ENCODE results near the gene RPUSD3. TPM values are rescaled to one million over a fixed set of nuclear protein-coding genes. Genes with fewer than 3 reads are reported as not detected.

RPUSD3 gene
- total RNA-seq, 4 donors from 2014 or later = 33.0 to 48.1 (median 45.0) TPM

GRCh38 chr3:9817436-9817835, 26.4 kb downstream of the RPUSD3 start:
- TF ChIP-seq CTCF (IDR thresholded peaks at IDR 0.05) (no peak), EP300 (IDR thresholded peaks at IDR 0.05) (no peak), POLR2A (IDR thresholded peaks at IDR 0.05; ENCODE audit: low read depth) (no peak), POLR2AphosphoS5 (IDR thresholded peaks at IDR 0.05) (no peak)
- H3K27me3 ChIP-seq = no peaks in the 10 kb centered on the region
- H3K4me3 ChIP-seq = no peak overlapping the region
- 85% methylated on average over 5 of the region's 6 CpGs for WGBS
- H3K27ac ChIP-seq (replicated peaks in 1 of 4) = no peak overlapping the region
- H3K4me1 ChIP-seq = no peaks in the 10 kb centered on the region
- intact Hi-C loops (cut with DNase I) = no loop called here
- peaks cover 0 to 59% (median 27%) of the 10 kb centered on the region in 4 donors for H3K36me3 ChIP-seq
- no peaks in the 10 kb centered on the region for H3K9me3 ChIP-seq
- DNase-seq (ENCODE audit: extremely low spot score) = no peak

- Histone ChIP-seq H3K4me3 (no peak overlapping the region), H3K36me3 (peaks cover 0 to 59% (median 27%) of the 10 kb centered on the region in 4 donors), H3K9me3 (no peaks in the 10 kb centered on the region), H3K27ac (replicated peaks in 1 of 4) (no peak overlapping the region), H3K4me1 (peaks cover 2 to 8% (median 6%) of the 10 kb centered on the region in 4 donors), H3K27me3 (no peaks in the 10 kb centered on the region)
- DNase-seq (ENCODE audit: extremely low spot score) = no peak
- 95% methylated on average over 9 of the region's 9 CpGs for WGBS
- intact Hi-C loops (cut with DNase I) = no loop called here
- TF ChIP-seq POLR2A (IDR thresholded peaks at IDR 0.05; ENCODE audit: low read depth) = no peak
- no peak for TF ChIP-seq CTCF (IDR thresholded peaks at IDR 0.05)
- TF ChIP-seq EP300 (IDR thresholded peaks at IDR 0.05) = no peak
- no peak for TF ChIP-seq POLR2AphosphoS5 (IDR thresholded peaks at IDR 0.05)
These were observed 27.8 kb downstream of the RPUSD3 start for GRCh38 chr3:9815986-9816385.

- Histone ChIP-seq H3K4me3 (no peak overlapping the region), H3K27me3 (no peaks in the 10 kb centered on the region), H3K9me3 (no peaks in the 10 kb centered on the region), H3K36me3 (peaks cover 0 to 37% (median 15%) of the 10 kb centered on the region in 4 donors), H3K27ac (replicated peaks in 1 of 4) (no peak overlapping the region), H3K4me1 (peaks cover 18 to 27% (median 24%) of the 10 kb centered on the region in 4 donors)
- TF ChIP-seq POLR2AphosphoS5 (IDR thresholded peaks at IDR 0.05) = no peak
- no peak for TF ChIP-seq CTCF (IDR thresholded peaks at IDR 0.05)
- TF ChIP-seq POLR2A (IDR thresholded peaks at IDR 0.05; ENCODE audit: low read depth) = no peak
- intact Hi-C loops (cut with DNase I) = no loop called here
- DNase-seq (ENCODE audit: extremely low spot score) = no peak
- 79% methylated on average over 9 of the region's 9 CpGs for WGBS
These were observed 30.8 kb downstream of the RPUSD3 start for GRCh38 chr3:9812870-9813483.

GRCh38 chr3:9810846-9811245, 33.0 kb downstream of the RPUSD3 start:
- intact Hi-C loops (cut with DNase I) = no loop called here
- peaks cover 9 to 48% (median 29%) of the 10 kb centered on the region in 4 donors for H3K36me3 ChIP-seq
- H3K27ac ChIP-seq (replicated peaks in 1 of 4) = peak overlapping the region; percentile 92 to 99 (median 96)
- TF ChIP-seq POLR2A (IDR thresholded peaks at IDR 0.05; ENCODE audit: low read depth) = no peak
- TF ChIP-seq POLR2AphosphoS5 (IDR thresholded peaks at IDR 0.05) = no peak
- TF ChIP-seq EP300 (IDR thresholded peaks at IDR 0.05) = no peak
- no peak for TF ChIP-seq CTCF (IDR thresholded peaks at IDR 0.05)
- no peaks in the 10 kb centered on the region for H3K9me3 ChIP-seq
- peak overlapping the region; percentile 69 to 89 (median 80) for H3K4me3 ChIP-seq
- no peaks in the 10 kb centered on the region for H3K27me3 ChIP-seq
- peaks cover 18 to 27% (median 24%) of the 10 kb centered on the region in 4 donors for H3K4me1 ChIP-seq
- no peak for DNase-seq (ENCODE audit: extremely low spot score)
- WGBS = 56% methylated on average over 10 of the region's 10 CpGs

GRCh38 chr3:9810433-9810770, 33.4 kb downstream of the RPUSD3 start:
- H3K9me3 ChIP-seq = no peaks in the 10 kb centered on the region
- DNase-seq (ENCODE audit: extremely low spot score) = no peak
- peaks cover 14 to 48% (median 31%) of the 10 kb centered on the region in 4 donors for H3K36me3 ChIP-seq
- WGBS = 2% methylated on average over 17 of the region's 18 CpGs
- H3K27me3 ChIP-seq = no peaks in the 10 kb centered on the region
- H3K27ac ChIP-seq (replicated peaks in 1 of 4) = peak overlapping the region; percentile 92 to 99 (median 96)
- intact Hi-C loops (cut with DNase I) = no loop called here
- H3K4me1 ChIP-seq = peaks cover 18 to 27% (median 24%) of the 10 kb centered on the region in 4 donors
- TF ChIP-seq CTCF (IDR thresholded peaks at IDR 0.05) = no peak
- no peak for TF ChIP-seq POLR2A (IDR thresholded peaks at IDR 0.05; ENCODE audit: low read depth)
- no peak for TF ChIP-seq EP300 (IDR thresholded peaks at IDR 0.05)
- TF ChIP-seq POLR2AphosphoS5 (IDR thresholded peaks at IDR 0.05) = no peak
- H3K4me3 ChIP-seq = peak overlapping the region; percentile 69 to 89 (median 80)
